GM19397 (cell line): ENCODE data around the gene ARMC3.
"Not testable (repeated sequence)": the region's sequence is repeated elsewhere in the genome, so short reads cannot be mapped to it uniquely, and the experiment has no call there.

Source experiments
- ATAC-seq: cut with Tn5 transposase; IDR thresholded peaks from one replicate; pipeline ENCODE4 v1.9.1; 2021; ENCODE audit warnings: mild to moderate bottlenecking, moderate library complexity; ENCODE audit not compliant: unreplicated experiment

ARMC3 gene

DNA sequence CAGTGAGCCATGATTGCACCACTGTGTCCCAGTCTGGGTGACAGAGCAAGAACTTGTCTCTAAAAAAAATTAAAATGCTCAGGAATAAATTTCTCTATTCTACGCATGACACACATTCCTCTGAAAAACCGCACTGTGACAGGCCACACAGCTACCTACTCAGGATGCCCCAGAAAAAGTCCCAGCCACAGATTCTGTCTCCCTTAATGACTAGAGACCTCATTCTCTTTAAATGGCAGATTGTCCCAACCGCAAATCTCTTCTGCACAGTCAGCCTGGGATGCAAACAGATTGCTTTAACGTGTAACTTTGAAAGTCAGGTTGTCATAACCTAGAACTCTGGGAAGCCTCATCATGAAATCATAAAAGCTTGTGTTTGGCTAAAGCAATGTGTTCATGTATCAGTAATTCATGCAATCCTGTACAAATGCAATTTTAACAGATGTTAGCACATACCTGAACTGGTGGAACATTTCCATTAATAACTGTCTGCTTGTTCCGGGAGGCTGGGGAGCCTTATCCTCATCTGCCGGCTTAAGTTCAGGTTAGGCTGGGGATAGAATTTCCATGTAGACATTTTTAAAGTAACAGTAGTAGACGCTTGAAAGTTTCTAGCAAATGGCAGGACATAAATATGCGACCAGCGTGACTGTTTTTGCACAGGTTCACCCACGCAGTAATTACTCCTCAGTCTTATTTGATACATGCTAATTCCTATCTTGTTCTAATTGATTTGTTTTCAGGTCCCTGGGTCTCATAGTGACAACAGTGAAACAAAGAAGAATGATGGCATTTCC lies 141.4 kb downstream of the ARMC3 start:
- ATAC-seq: no peak

DNA sequence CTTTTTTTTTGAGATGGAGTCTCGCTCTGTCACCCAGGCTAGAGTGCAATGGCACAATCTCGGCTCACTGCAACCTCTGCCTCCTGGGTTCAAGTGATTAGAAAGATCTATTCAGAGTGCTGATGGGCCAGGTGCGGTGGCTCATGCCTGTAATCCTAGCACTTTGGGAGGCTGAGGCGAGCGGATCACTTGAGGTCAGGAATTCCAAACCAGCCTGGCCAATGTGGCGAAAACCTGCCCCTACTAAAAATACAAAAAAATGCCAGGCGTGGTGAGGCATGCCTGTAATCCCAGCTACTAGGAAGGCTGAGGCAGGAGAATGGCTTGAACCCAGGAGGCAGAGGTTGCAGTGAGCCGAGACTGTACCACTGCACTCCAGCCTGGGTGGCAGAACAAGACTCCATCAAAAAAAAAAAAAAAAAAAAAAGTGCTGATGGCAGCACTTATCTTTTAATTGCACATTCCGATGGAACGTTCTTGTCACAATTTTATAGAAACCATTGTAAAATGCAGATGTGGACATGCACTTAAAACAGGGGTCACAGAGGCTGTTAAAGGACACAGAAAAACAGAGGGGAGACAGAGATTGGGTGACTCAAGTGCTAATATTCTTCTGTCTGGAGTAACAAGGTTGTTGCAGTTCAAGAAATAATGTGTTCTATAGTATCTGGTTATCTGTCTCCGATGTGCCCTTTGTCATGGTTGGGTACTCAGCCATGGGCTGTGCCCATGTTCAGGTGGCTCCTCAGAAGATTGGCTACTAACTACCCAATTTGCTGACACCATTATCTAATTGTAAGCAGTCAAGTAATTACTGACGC lies 142.4 kb downstream of the ARMC3 start:
- not testable (repeated sequence) for ATAC-seq

DNA sequence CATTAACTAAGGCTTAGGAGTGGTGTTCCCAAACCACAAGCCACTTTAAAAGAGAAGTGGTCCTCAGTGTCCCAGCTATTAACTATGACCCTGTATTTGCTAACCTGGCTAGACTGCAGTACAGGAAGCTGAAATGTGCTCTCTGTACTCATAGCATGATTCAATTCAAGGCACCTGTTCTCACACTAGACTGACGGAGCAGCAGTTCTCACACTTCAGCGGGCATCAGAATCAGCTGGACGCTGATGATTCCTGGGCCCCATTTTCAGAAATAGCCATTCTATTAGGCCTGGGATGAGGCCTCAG lies 143.0 kb downstream of the ARMC3 start:
- ATAC-seq: no peak

DNA sequence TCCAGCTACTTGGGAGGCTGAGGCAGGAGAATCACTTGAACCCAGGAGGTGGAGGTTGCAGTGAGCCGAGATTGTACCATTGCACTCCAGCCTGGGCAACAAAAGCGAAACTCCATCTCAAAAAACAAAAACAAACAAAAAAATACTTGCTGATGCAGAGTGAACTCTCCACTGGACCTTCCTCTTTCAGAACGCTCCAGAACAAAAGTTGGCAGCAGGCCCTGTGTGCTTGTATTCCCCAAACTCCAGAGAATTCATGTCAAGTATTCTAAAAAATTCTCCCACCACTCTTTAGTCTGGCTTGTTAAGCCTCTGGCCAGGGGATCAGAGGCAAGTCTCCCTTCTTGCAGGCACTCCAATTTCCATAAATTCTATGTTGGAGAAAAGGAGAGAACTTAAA lies 144.7 kb downstream of the ARMC3 start:
- ATAC-seq: not testable (repeated sequence)

DNA sequence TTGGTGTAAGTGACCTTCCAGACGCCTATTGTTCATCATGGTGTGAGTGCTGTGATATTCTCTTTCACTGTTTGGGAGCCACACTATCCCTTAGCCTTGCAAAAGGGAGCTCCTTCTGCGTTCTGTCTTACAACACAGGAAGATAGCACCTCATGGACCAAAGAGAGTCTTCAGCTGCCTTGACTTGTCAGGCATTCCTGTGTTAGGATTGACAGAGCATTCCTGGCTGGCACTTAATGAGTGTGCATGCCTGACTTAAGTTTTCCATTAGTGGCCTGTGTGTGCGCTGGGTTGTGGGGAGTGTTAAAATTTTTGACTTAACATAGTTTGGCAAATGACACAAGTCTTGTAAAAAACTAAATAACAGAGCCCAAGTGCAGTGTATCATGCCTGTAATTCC lies 145.7 kb downstream of the ARMC3 start:
- no peak for ATAC-seq

DNA sequence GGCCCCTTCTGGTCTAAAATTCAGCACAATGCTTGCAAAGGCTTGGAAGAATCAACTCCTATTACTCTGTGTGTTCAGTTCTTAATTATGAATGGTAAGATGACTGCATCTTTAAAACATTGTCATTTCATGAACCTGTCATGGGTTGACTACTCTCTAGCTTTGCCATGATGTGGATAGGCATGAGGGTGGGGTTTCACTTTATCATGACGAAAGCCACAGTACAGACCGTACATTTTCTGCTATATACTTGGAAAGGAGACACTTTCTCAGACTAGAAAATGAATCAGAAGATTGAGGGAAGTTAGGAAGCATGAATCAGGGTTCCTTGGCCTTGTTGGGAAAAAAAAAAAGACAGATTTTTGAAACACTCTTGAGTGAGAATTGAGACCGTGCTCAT lies 147.8 kb downstream of the ARMC3 start:
- no peak for ATAC-seq

DNA sequence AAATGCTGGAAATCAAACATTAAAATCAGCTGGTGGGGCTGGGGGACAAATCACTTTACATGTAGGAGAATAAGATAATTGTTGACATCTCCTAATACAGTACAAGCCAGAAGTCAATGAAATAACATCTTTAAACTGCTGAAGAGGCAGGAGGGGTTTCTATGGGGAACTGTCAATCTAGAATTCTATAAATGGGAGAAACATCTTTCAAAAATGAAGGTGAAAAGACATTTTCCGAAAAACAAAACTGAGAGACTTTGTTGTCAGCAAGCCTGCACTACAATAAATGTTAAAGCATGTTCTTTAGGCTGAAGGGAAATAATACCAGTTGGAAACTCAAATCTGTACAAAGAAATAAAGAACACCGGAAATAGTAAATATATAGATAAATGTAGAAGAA lies 150.3 kb downstream of the ARMC3 start:
- ATAC-seq: no peak

DNA sequence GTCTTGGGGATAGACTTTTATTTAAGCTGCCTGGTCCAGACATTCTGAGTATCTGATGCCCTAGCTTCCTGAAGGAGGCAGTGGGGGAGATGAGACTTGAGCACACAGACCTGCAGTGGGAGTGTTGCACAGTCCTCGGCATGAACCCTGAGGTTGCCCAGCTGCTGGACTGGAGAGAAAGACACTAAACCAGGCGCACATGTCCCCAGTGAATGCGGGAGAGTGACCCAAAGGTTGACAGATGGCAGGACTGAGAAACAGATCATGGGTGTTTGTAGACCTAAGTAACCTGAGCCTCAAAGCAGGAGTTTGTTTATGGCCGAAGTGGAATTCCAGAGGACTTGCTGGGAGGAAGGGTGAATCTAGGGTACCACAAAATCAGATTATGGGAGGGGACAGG lies 151.8 kb downstream of the ARMC3 start:
- ATAC-seq: no peak

DNA sequence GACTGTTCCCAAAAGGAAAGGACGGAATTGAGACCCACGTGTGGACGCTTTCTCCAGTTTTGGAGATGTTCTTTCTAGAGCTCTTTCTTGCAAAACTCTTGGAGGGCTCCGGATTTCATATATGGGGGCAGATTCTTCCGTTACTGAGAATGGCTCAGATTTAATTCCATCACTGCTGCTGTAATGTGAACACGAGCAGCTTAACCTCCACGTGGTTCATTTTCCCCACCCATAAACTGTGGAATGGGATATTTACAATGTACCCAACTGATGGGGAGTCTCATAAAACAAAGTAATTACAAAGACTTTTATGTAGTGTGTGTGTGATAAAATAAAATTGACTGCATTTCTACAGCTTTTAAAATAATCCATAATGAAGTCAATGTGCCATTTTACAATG lies 152.4 kb downstream of the ARMC3 start:
- ATAC-seq: no peak

DNA sequence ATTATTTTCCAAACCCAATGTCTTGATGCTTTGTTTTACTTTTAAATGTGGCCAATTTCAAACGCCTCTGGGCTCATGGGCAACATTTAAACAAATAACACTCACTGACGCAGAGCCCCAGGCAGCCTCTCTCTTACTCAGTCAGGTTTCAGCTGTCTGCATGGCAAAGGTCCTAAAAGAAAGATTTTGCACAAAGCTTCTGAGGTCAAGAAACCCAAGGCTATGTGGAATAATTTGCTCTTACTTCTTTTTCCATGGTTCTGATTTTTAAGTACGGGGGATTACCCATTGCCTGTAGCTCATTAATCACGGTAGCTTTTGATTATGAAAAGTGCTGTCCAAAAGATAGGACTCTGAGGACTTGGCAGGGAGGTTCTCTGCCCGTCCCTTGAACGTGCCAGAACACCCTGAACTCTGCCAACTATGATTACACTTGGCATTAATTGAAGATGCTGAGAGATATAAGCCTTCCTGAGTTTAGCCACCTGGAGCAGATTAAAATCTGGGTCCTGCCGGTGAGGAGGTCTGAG lies 153.4 kb downstream of the ARMC3 start:
- ATAC-seq: no peak

DNA sequence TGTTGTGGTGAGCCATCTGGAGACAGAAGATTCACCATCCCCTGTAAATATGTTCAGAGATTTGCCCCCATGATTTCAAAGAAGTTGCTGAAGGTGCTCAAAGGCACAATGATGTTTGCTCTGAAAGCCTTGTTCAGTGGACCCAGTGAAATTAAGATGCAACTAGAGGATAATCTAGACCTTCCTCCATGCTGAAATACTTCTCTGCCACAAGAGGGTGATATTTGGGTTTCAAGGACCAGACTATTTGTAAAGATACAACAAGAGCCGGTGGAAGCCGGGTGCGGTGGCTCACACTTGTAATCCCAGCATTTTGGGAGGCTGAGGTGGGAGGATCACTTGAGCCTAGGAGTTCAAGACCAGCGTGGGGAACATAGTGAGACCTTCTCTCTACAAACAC lies 154.0 kb downstream of the ARMC3 start:
- ATAC-seq: no peak
